HL-60 (cell line): Measurements from ENCODE around the gene ATRNL1.

Experiments used
- CTCF ChIP-seq: IDR thresholded peaks from one replicate; pipeline ENCODE4 v1.5.1; 2011; ENCODE audit warnings: low read length, control low read depth, inconsistent platforms; ENCODE audit not compliant: insufficient read depth
- GABPA ChIP-seq: IDR thresholded peaks from 2 replicates; pipeline ENCODE4 v1.6.1; 2012; ENCODE audit warnings: low read depth
- POLR2AphosphoS5 ChIP-seq: IDR thresholded peaks from 2 replicates; pipeline ENCODE4 v1.6.1; 2012; ENCODE audit warnings: low read depth
- REST ChIP-seq: IDR thresholded peaks from 2 replicates; pipeline ENCODE4 v1.6.1; 2012; ENCODE audit warnings: low read depth; ENCODE audit not compliant: insufficient replicate concordance

- no peak for TF ChIP-seq REST
- no peak for TF ChIP-seq CTCF
- TF ChIP-seq GABPA: no peak
- no peak for TF ChIP-seq POLR2AphosphoS5
Measured at GRCh38 chr10:115422624-115423023, 329.5 kb downstream of the ATRNL1 start.
